Endothelial cell of umbilical vein (primary cell): ENCODE results near the gene MAP3K12. TPM values are rescaled to one million over a fixed set of nuclear protein-coding genes. Genes with fewer than 3 reads are reported as not detected.

Experiments
- BruUV-seq: library from RNA; stranded (reverse); fragments of 400-500 nt; replicated peaks from 2 replicates; lab custom pipeline; 2021; lab: Mats Ljungman, UMichigan
- CTCF ChIA-PET: fragments of 300-600, 350-600 bp; sonication (Branson Sonifier 250); formaldehyde crosslinking; loops from one replicate; lab custom pipeline; 2021; ENCODE audit warnings: antibody characterized with exemption, inconsistent platforms; lab: Charles Lee
- POLR2A ChIA-PET: fragments of 300-600, 350-600 bp; sonication (Branson Sonifier 250); formaldehyde crosslinking; loops from one replicate; lab custom pipeline; 2021; ENCODE audit warnings: antibody characterized with exemption, inconsistent platforms; lab: Charles Lee
- DNase-seq: peaks from one replicate; pipeline ENCODE4 v3.0.0-alpha.2; 2011; ENCODE audit warnings: low read depth, low spot score
- FAIRE-seq: peaks from 2 replicates; lab custom pipeline; 2011; peaks lifted over from hg19 to GRCh38; lab: Jason Lieb, UNC
- H2AFZ ChIP-seq: 2 replicates; pipeline ENCODE4 v1.6.0; 2012; ENCODE audit warnings: low read depth, low read length, control low read depth, inconsistent platforms
- H3K27ac ChIP-seq: 2 replicates; pipeline ENCODE4 v1.5.1; 2011; ENCODE audit warnings: low read depth, mild to moderate bottlenecking, control low read depth, low read length, moderate library complexity; ENCODE audit not compliant: insufficient read depth
- H3K27me3 ChIP-seq, 2 experiments: 2 replicates each; pipeline versions ENCODE4 v1.6.0 to v1.6.1; 2011; ENCODE audit warnings: low read length in 2 of 2, mixed read lengths in 1 of 2; ENCODE audit not compliant: control insufficient read depth in 2 of 2, insufficient read depth in 2 of 2
- H3K36me3 ChIP-seq, 2 experiments: 2 replicates in 1 of 2; 3 replicates in 1 of 2; pipeline ENCODE4 v1.5.1; 2011; ENCODE audit warnings: low read length in 2 of 2, mild to moderate bottlenecking in 1 of 2, moderate library complexity in 1 of 2; ENCODE audit not compliant: control insufficient read depth in 2 of 2, insufficient read depth in 2 of 2; ENCODE audit errors: extremely low read depth in 1 of 2
- H3K4me1 ChIP-seq: 3 replicates; pipeline ENCODE4 v1.5.1; 2011; ENCODE audit warnings: mild to moderate bottlenecking, low read length; ENCODE audit not compliant: control insufficient read depth, insufficient read depth; ENCODE audit errors: extremely low read depth
- H3K4me2 ChIP-seq: 2 replicates; pipeline ENCODE4 v1.6.1; 2011; ENCODE audit warnings: low read length, control low read depth, mixed read lengths; ENCODE audit not compliant: insufficient read depth
- H3K4me3 ChIP-seq, 3 experiments: fragments of 200-600 bp in 1 of 3; sonication (generic), shearing (Covaris generic) in 1 of 3; replicated peaks in 1 of 3; 2 replicates each; pipeline ENCODE4 v1.5.1; 2011 to 2016; ENCODE audit warnings: control low read depth in 3 of 3, low read length in 3 of 3, mild to moderate bottlenecking in 2 of 3, inconsistent platforms in 1 of 3, low read depth in 1 of 3, moderate library complexity in 1 of 3; ENCODE audit not compliant: insufficient read depth in 1 of 3
- H3K79me2 ChIP-seq: 2 replicates; pipeline ENCODE4 v1.6.0; 2012; ENCODE audit warnings: low read length, inconsistent platforms; ENCODE audit not compliant: control insufficient read depth, insufficient read depth
- H3K9ac ChIP-seq: replicated peaks from 2 replicates; pipeline ENCODE3; 2011; ENCODE audit warnings: low read length, control low read depth; ENCODE audit not compliant: insufficient read depth; ENCODE audit errors: extremely low read depth
- H3K9me1 ChIP-seq: replicated peaks from 3 replicates; pipeline ENCODE4 v1.6.0; 2011; ENCODE audit warnings: mild to moderate bottlenecking, low read length; ENCODE audit not compliant: control insufficient read depth, insufficient read depth; ENCODE audit errors: extremely low read depth
- H3K9me3 ChIP-seq: replicated peaks from 2 replicates; pipeline ENCODE4 v1.5.1; 2012; ENCODE audit warnings: low read length, inconsistent platforms; ENCODE audit not compliant: control insufficient read depth, insufficient read depth
- H4K20me1 ChIP-seq: replicated peaks from 2 replicates; pipeline ENCODE3; 2011; ENCODE audit warnings: mild to moderate bottlenecking, low read length; ENCODE audit not compliant: control insufficient read depth, insufficient read depth; ENCODE audit errors: extremely low read depth
- CTCF ChIP-seq, 2 donors: IDR thresholded peaks; 1 replicate in 1 of 2; 2 replicates in 1 of 2; pipeline ENCODE4 v1.5.1; 2011; ENCODE audit warnings: low read length in 2 of 2, mild to moderate bottlenecking in 2 of 2, moderate library complexity in 2 of 2, control low read depth in 1 of 2, inconsistent platforms in 1 of 2, low read depth in 1 of 2; ENCODE audit not compliant: insufficient read depth in 1 of 2; ENCODE audit errors: extremely low read depth in 1 of 2
- EZH2 ChIP-seq: IDR thresholded peaks from 2 replicates; pipeline ENCODE4 v1.6.1; 2012; ENCODE audit warnings: borderline replicate concordance, low read depth, mild to moderate bottlenecking, moderate library complexity, low read length, inconsistent platforms; ENCODE audit not compliant: severe bottlenecking
- FOS ChIP-seq: IDR thresholded peaks from 2 replicates; pipeline ENCODE4 v1.6.1; 2011; ENCODE audit warnings: mild to moderate bottlenecking, low read length, moderate library complexity, borderline replicate concordance; ENCODE audit not compliant: insufficient read depth
- GATA2 ChIP-seq: IDR thresholded peaks from 2 replicates; pipeline ENCODE4 v1.7.0; 2011; ENCODE audit warnings: low read depth, mild to moderate bottlenecking, moderate library complexity, mixed read lengths, low read length; ENCODE audit not compliant: insufficient read length, insufficient read depth
- JUN ChIP-seq: IDR thresholded peaks from 2 replicates; pipeline ENCODE4 v1.6.1; 2011; ENCODE audit warnings: borderline replicate concordance, low read depth; ENCODE audit not compliant: insufficient read length, insufficient read depth
- MYC ChIP-seq: IDR thresholded peaks from one replicate; pipeline ENCODE4 v1.6.1; 2011; ENCODE audit warnings: mild to moderate bottlenecking, low read depth, low read length
- POLR2A ChIP-seq: IDR thresholded peaks from 2 replicates; pipeline ENCODE4 v1.6.1; 2012; ENCODE audit warnings: low read depth, mild to moderate bottlenecking, control low read depth, low read length
- POLR2AphosphoS5 ChIP-seq: IDR thresholded peaks from 2 replicates; pipeline ENCODE4 v1.6.1; 2012; ENCODE audit warnings: low read depth, mild to moderate bottlenecking, control low read depth, low read length, moderate library complexity; ENCODE audit not compliant: insufficient read depth
- dilution Hi-C: fragments of 300-500 bp; cut with MboI; formaldehyde crosslinking; loops from one replicate; pipeline ENCODE4 v1.15.0; 2019; ENCODE audit warnings: low sequenced_read_pairs; ENCODE audit not compliant: extremely low pct_ligation_motif_present
- intact Hi-C: fragments of 100-400 bp; cut with micrococcal nuclease; formaldehyde crosslinking; loops from one replicate; pipeline ENCODE4 v1.10.0; 2022
- polyA plus RNA-seq, 4 experiments: library from polyadenylated mRNA; depleted of rRNA in 3 of 4; stranded (reverse) in 3 of 4; unstranded in 1 of 4; fragments of >200 nt; gene quantifications; 2 replicates each; pipeline versions ENCODE4 v1.2.1 to v1.2.3, GENCODE V29; 2011 to 2012; ENCODE audit warnings: missing spikeins in 1 of 4
- total RNA-seq: library from RNA; stranded (reverse); gene quantifications from 2 replicates; pipeline ENCODE4 v1.2.3, GENCODE V29; 2021
- TF ChIP-seq, protein P1 (sequence below): IDR thresholded peaks from 2 replicates; pipeline ENCODE4 v1.6.1; 2011; ENCODE audit not compliant: insufficient read depth, insufficient read length

MAP3K12 gene
- total and polyA plus RNA-seq, 2 donors (not counting 3 experiments of a cell fraction or from before 2014, with no cell fraction given): 29.3 to 66.2 TPM

DNA sequence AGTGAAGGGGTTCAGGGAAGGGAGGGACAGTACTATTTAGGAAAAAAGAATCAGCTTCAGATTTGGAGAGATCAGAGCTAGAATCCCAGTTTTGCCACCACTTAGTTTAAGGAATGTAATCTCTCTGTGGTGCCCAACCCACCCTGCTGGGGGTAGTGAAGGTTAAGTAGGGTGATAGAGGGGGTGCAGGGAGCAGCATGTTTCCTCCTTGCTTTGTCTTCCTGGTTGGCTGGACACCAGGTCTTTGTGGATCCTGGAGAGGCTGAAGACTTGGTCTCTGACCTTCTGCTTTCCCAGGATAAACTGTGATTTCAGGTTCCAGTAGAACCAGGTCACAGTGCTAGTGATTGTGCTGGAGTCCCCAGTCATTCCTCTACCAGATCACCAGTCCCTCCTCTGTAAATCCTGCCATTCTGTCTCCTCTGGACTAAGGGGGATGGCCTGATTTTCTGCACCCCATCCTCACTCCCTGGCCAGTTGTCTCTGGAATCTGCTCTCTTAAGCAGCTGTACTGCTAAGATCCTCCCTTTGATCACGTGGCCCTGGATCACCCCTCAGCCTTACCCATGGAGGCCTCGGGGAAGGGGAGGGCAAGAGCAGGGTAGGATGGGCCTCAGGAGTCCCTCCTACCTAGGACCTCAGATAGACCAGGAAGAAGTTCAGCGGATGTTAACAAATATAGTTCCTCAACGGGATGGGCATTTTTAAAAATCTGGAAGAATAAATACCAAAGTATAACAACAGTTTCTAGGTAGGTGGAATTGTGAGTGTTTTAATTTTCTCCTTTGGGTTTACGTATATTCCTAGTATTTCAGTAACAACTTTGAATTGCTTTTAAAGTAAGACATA, 3.1 kb downstream of the MAP3K12 start:
- Histone ChIP-seq H3K79me2 (peaks cover 6% of the 10 kb centered on the region), H3K9ac (no peak overlapping the region), H3K4me2 (no peak overlapping the region), H4K20me1 (no peaks in the 10 kb centered on the region), H3K4me3 (no peak overlapping the region), H3K9me1 (no peaks in the 10 kb centered on the region), H3K36me3 (no peaks in the 10 kb centered on the region), H3K27me3 (no peaks in the 10 kb centered on the region), H3K27ac (no peak overlapping the region), H3K4me1 (peaks cover 26% of the 10 kb centered on the region), H2AFZ (no peak overlapping the region), H3K9me3 (no peaks in the 10 kb centered on the region)
- ChIA-PET POLR2A (no interaction called here), CTCF (no interaction called here)
- FAIRE-seq: no peak
- DNase-seq: no peak
- TF ChIP-seq JUN (no peak), GATA2 (no peak), EZH2 (no peak), POLR2A (no peak)
- dilution Hi-C loops (no loop called here), intact Hi-C loops (no loop called here)
- no TSS peak for BruUV-seq

DNA sequence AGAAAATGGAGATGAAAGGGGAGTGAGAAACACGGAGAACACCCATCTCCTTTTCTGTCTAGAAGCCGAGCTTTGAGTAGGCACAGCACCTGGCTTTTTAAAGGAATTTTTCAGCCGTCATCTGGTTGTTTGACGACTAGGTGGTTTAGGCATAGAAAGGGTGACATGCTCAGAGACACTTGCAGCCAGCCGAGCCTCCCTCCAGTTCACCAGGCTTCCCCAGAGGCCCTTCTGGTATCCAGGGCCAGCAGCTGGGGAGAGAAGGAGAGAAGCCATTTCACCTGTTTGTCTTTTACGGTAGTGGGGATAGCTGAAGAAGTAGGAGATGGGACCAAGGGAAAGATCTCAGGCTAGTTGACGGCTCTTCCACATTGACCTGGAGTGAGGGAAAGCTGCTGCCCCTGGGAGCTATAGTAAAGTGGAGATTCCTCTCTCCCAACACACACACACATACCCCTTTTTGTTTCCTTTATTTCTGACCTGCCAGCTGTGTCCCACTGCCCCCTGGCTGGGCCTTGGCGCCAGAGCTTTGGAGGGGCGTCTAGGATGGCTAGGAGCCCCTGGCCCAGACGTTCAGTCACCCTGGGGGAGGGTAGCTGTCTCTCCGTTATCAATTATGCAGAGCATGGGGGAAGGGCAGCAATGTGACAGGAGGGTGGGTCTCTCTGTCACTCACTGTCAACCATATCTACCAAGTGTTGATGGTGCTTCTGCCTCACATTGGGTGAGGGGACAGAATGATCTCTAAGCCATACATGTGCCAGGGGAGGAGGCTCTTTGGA, 5.5 kb downstream of the MAP3K12 start:
- no peak for DNase-seq
- peak; percentile 37 for FAIRE-seq
- Histone ChIP-seq H4K20me1 (no peaks in the 10 kb centered on the region), H3K4me2 (peak overlapping the region; percentile 69), H3K9me1 (no peaks in the 10 kb centered on the region), H3K9ac (peak overlapping the region; percentile 71), H3K27ac (peak overlapping the region; percentile 57), H3K4me3 (no peak overlapping the region), H3K79me2 (peaks cover 6% of the 10 kb centered on the region), H3K27me3 (no peaks in the 10 kb centered on the region), H3K9me3 (no peaks in the 10 kb centered on the region), H3K36me3 (no peaks in the 10 kb centered on the region), H2AFZ (peak overlapping the region; percentile 86), H3K4me1 (peaks cover 18% of the 10 kb centered on the region)
- CTCF ChIA-PET: interaction anchor here (1.0 to 1.6 kb wide), 3 partner anchors 11 to 129 kb away, joined by 3 to 6 read pairs (median 3); no protein-coding TSS in a partner anchor
- dilution Hi-C loops: no loop called here
- intact Hi-C loops: loop anchor here (1.0 kb wide), 1 partner anchor 8 kb away; the partner anchor contains the start of gene TARBP2
- TF ChIP-seq MYC (no peak), FOS (no peak), POLR2AphosphoS5 (no peak), JUN (no peak), GATA2 (no peak), POLR2A (no peak), EZH2 (no peak), CTCF (IDR thresholded peaks at IDR 0.05; ENCODE audit: extremely low read depth in 1 of 2, insufficient read depth in 1 of 2, low read depth in 1 of 2, low read length in 2 of 2) (no peak)
- TF ChIP-seq, protein P1, sequence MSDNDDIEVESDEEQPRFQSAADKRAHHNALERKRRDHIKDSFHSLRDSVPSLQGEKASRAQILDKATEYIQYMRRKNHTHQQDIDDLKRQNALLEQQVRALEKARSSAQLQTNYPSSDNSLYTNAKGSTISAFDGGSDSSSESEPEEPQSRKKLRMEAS: no peak
- TSS peak; percentile 49 for BruUV-seq
- POLR2A ChIA-PET: no interaction called here
